Measurements from ENCODE around the gene TMEM233. TPM values are rescaled to one million over a fixed set of nuclear protein-coding genes. Genes with fewer than 3 reads are reported as not detected.

Gene TMEM233
- total RNA-seq, 1 experiment from 2014 or later: not detected

DNA sequence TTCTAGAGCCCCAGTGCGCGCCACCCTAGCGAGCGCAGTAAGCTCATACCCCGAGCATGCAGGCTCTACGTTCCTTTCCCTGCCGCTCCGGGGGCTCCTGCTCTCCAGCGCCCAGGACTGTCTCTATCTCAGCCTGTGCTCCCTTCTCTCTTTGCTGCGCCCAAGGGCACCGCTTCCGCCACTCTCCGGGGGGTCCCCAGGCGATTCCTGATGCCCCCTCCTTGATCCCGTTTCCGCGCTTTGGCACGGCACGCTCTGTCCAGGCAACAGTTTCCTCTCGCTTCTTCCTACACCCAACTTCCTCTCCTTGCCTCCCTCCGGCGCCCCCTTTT lies 791 bp downstream of the TMEM233 start:
- BruUV-seq (replicated peaks): no TSS peak
- Histone ChIP-seq H3K4me3 (replicated peaks in 1 of 2; ENCODE audit: low read depth in 1 of 2, low read length in 2 of 2) (no peak overlapping the region), H3K4me2 (ENCODE audit: low read length) (no peak overlapping the region)

More for the DNA sequence above, 791 bp downstream of the TMEM233 start:
- Histone ChIP-seq H3K36me3 (ENCODE audit: control insufficient read depth in 1 of 2, insufficient read depth in 2 of 2, low read length in 2 of 2) (no peaks in the 10 kb centered on the region), H3K9ac (ENCODE audit: low read length) (no peak overlapping the region), H3K9me2 (ENCODE audit: insufficient read depth) (no peaks in the 10 kb centered on the region), H3K27ac (ENCODE audit: low read depth, low read length) (no peak overlapping the region), H2AFZ (ENCODE audit: low read depth, low read length, poor library complexity, severe bottlenecking) (no peak overlapping the region), H3K9me3 (ENCODE audit: control insufficient read depth in 1 of 2, insufficient read depth in 1 of 2, low read depth in 1 of 2, low read length in 2 of 2) (no peaks in the 10 kb centered on the region), H3K79me2 (ENCODE audit: insufficient read depth, low read length) (no peaks in the 10 kb centered on the region), H4K20me1 (ENCODE audit: insufficient read depth) (no peaks in the 10 kb centered on the region), H3K27me3 (ENCODE audit: insufficient read depth, low read length) (peaks cover 26% of the 10 kb centered on the region; the same call in 1 of the 2 replicates), H3K4me1 (ENCODE audit: control insufficient read depth in 1 of 2, insufficient read depth in 2 of 2, low read length in 2 of 2) (no peaks in the 10 kb centered on the region)
- CTCF ChIA-PET: no interaction called here
- no peak for ATAC-seq
- no peak for DNase-seq (ENCODE audit: low read depth, low spot score)
- intact Hi-C loops (cut with micrococcal nuclease): no loop called here
- TF ChIP-seq CEBPB (IDR thresholded peaks at IDR 0.05; ENCODE audit: low read depth) (no peak), JUND (IDR thresholded peaks at IDR 0.05) (no peak), FOSL1 (IDR thresholded peaks at IDR 0.05; ENCODE audit: low read depth) (no peak), ZFX (IDR thresholded peaks at IDR 0.05) (no peak), RAD21 (IDR thresholded peaks at IDR 0.05; ENCODE audit: low read depth) (no peak), SRF (IDR thresholded peaks at IDR 0.05; ENCODE audit: low read depth) (no peak), EZH2phosphoT487 (IDR thresholded peaks at IDR 0.05; ENCODE audit: borderline replicate concordance) (no peak), YY1 (IDR thresholded peaks at IDR 0.05; ENCODE audit: extremely low read depth, insufficient replicate concordance, low read depth, low read length) (no peak), ELF1 (IDR thresholded peaks at IDR 0.05; ENCODE audit: borderline replicate concordance, low read depth) (no peak), POLR2A (IDR thresholded peaks at IDR 0.05; ENCODE audit: borderline replicate concordance, extremely low read depth, insufficient read depth, insufficient read length) (no peak), EZH2 (IDR thresholded peaks at IDR 0.05) (no peak), ZNF274 (IDR thresholded peaks at IDR 0.05; ENCODE audit: low read depth, low read length) (no peak), CBX3 (IDR thresholded peaks at IDR 0.05; ENCODE audit: low read depth) (no peak), SIN3A (IDR thresholded peaks at IDR 0.05; ENCODE audit: low read depth) (no peak), SP1 (IDR thresholded peaks at IDR 0.05; ENCODE audit: low read depth) (no peak), TCF7L2 (IDR thresholded peaks at IDR 0.05; ENCODE audit: borderline replicate concordance, extremely low read depth, insufficient read depth, insufficient read length) (no peak), EGR1 (IDR thresholded peaks at IDR 0.05; ENCODE audit: low read depth) (no peak)
- TF ChIP-seq, protein P1, sequence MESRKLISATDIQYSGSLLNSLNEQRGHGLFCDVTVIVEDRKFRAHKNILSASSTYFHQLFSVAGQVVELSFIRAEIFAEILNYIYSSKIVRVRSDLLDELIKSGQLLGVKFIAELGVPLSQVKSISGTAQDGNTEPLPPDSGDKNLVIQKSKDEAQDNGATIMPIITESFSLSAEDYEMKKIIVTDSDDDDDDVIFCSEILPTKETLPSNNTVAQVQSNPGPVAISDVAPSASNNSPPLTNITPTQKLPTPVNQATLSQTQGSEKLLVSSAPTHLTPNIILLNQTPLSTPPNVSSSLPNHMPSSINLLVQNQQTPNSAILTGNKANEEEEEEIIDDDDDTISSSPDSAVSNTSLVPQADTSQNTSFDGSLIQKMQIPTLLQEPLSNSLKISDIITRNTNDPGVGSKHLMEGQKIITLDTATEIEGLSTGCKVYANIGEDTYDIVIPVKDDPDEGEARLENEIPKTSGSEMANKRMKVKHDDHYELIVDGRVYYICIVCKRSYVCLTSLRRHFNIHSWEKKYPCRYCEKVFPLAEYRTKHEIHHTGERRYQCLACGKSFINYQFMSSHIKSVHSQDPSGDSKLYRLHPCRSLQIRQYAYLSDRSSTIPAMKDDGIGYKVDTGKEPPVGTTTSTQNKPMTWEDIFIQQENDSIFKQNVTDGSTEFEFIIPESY (IDR thresholded peaks at IDR 0.05; ENCODE audit: extremely low read depth, insufficient replicate concordance, low read length): no peak
- TF ChIP-seq, protein P2, sequence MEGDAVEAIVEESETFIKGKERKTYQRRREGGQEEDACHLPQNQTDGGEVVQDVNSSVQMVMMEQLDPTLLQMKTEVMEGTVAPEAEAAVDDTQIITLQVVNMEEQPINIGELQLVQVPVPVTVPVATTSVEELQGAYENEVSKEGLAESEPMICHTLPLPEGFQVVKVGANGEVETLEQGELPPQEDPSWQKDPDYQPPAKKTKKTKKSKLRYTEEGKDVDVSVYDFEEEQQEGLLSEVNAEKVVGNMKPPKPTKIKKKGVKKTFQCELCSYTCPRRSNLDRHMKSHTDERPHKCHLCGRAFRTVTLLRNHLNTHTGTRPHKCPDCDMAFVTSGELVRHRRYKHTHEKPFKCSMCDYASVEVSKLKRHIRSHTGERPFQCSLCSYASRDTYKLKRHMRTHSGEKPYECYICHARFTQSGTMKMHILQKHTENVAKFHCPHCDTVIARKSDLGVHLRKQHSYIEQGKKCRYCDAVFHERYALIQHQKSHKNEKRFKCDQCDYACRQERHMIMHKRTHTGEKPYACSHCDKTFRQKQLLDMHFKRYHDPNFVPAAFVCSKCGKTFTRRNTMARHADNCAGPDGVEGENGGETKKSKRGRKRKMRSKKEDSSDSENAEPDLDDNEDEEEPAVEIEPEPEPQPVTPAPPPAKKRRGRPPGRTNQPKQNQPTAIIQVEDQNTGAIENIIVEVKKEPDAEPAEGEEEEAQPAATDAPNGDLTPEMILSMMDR (IDR thresholded peaks at IDR 0.05 in 2 of 3, conservative IDR thresholded peaks at IDR 0.05 in 1 of 3; ENCODE audit: borderline replicate concordance in 1 of 3, insufficient read depth in 1 of 3, low read depth in 2 of 3, low read length in 2 of 3): no peak
- TF ChIP-seq, protein P3, sequence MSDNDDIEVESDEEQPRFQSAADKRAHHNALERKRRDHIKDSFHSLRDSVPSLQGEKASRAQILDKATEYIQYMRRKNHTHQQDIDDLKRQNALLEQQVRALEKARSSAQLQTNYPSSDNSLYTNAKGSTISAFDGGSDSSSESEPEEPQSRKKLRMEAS (IDR thresholded peaks at IDR 0.05): no peak
- POLR2A ChIA-PET: no interaction called here
- RAD21 ChIA-PET (ENCODE audit: low non-redundant PET in 1 of 2, low total read pairs in 2 of 2, uncharacterized antibody in 2 of 2, unreplicated experiment in 2 of 2): no interaction called here
